Measurements from ENCODE around the gene CDH20. TPM values are rescaled to one million over a fixed set of nuclear protein-coding genes. Genes with fewer than 3 reads are reported as not detected.

The CDH20 gene
- total and polyA plus RNA-seq, 2 of the 13 experiments (the other 11 are each of a cell fraction or from before 2014, with no cell fraction given): not detected

DNA sequence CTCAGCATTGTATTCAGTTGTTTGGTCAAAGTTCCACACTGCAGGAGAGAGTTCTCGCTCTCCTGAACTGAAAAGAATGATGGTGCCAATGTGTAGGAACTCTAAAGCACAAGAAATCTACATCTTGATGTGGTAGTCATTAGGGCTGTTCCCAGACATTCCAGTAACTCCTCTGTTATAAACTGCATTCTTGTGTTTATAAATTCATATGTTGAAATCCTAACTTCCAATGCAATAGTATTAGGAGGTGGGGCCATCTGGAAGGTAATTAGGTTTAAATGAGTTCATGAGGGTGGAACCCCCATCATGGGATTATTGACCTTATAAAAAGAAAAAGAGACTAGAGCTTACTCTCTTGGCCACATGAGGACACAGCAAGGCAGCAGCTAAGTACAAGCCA lies 239.6 kb downstream of the CDH20 start:
- 0% methylated on average over 1 of the region's 1 CpG for WGBS (ENCODE audit: low lambda C conversion rate)
- TF ChIP-seq SNAPC2 (CRISPR knock-in tag; IDR thresholded peaks at IDR 0.05) (no peak), MBD4 (IDR thresholded peaks at IDR 0.05; ENCODE audit: borderline replicate concordance, low read length) (no peak), HNF4A (CRISPR knock-in tag; IDR thresholded peaks at IDR 0.05) (no peak), ZNF619 (CRISPR knock-in tag; IDR thresholded peaks at IDR 0.05) (no peak), KMT2B (CRISPR knock-in tag; IDR thresholded peaks at IDR 0.05) (no peak), SOX6 (IDR thresholded peaks at IDR 0.05) (no peak), SOX6 (CRISPR knock-in tag; IDR thresholded peaks at IDR 0.05) (no peak), FOXP1 (IDR thresholded peaks at IDR 0.05) (no peak), FOXP1 (CRISPR knock-in tag; IDR thresholded peaks at IDR 0.05) (no peak), NCOR1 (IDR thresholded peaks at IDR 0.05; ENCODE audit: borderline replicate concordance, low read length) (no peak), ZNF326 (CRISPR knock-in tag; IDR thresholded peaks at IDR 0.05; ENCODE audit: borderline replicate concordance) (no peak), ZNF441 (CRISPR knock-in tag; IDR thresholded peaks at IDR 0.05; ENCODE audit: borderline replicate concordance) (no peak), ZNF331 (CRISPR knock-in tag; IDR thresholded peaks at IDR 0.05) (no peak), TBP (CRISPR knock-in tag; IDR thresholded peaks at IDR 0.05) (no peak), NR2C2 (CRISPR knock-in tag; IDR thresholded peaks at IDR 0.05; ENCODE audit: borderline replicate concordance) (no peak), TCF12 (IDR thresholded peaks at IDR 0.05) (no peak), TCF12 (CRISPR knock-in tag; IDR thresholded peaks at IDR 0.05) (no peak)
- TF ChIP-seq, protein P1, sequence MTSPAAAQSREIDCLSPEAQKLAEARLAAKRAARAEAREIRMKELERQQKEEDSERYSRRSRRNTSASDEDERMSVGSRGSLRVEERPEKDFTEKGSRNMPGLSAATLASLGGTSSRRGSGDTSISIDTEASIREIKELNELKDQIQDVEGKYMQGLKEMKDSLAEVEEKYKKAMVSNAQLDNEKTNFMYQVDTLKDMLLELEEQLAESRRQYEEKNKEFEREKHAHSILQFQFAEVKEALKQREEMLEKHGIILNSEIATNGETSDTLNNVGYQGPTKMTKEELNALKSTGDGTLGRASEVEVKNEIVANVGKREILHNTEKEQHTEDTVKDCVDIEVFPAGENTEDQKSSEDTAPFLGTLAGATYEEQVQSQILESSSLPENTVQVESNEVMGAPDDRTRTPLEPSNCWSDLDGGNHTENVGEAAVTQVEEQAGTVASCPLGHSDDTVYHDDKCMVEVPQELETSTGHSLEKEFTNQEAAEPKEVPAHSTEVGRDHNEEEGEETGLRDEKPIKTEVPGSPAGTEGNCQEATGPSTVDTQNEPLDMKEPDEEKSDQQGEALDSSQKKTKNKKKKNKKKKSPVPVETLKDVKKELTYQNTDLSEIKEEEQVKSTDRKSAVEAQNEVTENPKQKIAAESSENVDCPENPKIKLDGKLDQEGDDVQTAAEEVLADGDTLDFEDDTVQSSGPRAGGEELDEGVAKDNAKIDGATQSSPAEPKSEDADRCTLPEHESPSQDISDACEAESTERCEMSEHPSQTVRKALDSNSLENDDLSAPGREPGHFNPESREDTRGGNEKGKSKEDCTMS (CRISPR knock-in tag; conservative IDR thresholded peaks at IDR 0.05): no peak
- TF ChIP-seq, protein P2, sequence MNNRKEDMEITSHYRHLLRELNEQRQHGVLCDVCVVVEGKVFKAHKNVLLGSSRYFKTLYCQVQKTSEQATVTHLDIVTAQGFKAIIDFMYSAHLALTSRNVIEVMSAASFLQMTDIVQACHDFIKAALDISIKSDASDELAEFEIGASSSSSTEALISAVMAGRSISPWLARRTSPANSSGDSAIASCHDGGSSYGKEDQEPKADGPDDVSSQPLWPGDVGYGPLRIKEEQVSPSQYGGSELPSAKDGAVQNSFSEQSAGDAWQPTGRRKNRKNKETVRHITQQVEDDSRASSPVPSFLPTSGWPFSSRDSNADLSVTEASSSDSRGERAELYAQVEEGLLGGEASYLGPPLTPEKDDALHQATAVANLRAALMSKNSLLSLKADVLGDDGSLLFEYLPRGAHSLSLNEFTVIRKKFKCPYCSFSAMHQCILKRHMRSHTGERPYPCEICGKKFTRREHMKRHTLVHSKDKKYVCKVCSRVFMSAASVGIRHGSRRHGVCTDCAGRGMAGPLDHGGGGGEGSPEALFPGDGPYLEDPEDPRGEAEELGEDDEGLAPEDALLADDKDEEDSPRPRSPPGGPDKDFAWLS (CRISPR knock-in tag; IDR thresholded peaks at IDR 0.05; ENCODE audit: borderline replicate concordance): no peak
- TF ChIP-seq, protein P3, sequence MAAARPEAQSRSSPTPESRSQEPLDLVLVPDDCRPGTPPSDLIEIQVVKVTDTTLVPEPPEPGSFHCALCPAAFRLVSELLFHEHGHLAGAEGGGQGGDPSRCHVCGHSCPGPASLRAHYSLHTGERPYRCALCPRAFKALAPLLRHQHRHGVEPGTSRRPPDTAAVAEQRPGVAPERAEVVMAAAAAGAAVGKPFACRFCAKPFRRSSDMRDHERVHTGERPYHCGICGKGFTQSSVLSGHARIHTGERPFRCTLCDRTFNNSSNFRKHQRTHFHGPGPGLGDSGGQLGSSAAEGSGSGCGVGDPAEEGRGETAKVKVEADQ (CRISPR knock-in tag; IDR thresholded peaks at IDR 0.05; ENCODE audit: borderline replicate concordance): no peak
- TF ChIP-seq, protein P4, sequence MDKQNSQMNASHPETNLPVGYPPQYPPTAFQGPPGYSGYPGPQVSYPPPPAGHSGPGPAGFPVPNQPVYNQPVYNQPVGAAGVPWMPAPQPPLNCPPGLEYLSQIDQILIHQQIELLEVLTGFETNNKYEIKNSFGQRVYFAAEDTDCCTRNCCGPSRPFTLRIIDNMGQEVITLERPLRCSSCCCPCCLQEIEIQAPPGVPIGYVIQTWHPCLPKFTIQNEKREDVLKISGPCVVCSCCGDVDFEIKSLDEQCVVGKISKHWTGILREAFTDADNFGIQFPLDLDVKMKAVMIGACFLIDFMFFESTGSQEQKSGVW (CRISPR knock-in tag; IDR thresholded peaks at IDR 0.05; ENCODE audit: borderline replicate concordance): no peak
- TF ChIP-seq, protein P5, sequence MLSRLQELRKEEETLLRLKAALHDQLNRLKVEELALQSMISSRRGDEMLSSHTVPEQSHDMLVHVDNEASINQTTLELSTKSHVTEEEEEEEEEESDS (CRISPR knock-in tag; IDR thresholded peaks at IDR 0.05; ENCODE audit: borderline replicate concordance): no peak
- Histone ChIP-seq H3K9ac (ENCODE audit: insufficient read depth, low read depth, low read length) (no peak overlapping the region), H3K79me2 (ENCODE audit: insufficient read depth, low read length) (no peaks in the 10 kb centered on the region), H3K9me3 (ENCODE audit: low read length) (no peaks in the 10 kb centered on the region), H3K4me1 (ENCODE audit: insufficient read depth, low read length) (no peaks in the 10 kb centered on the region), H4K20me1 (ENCODE audit: insufficient read depth, low read length) (no peaks in the 10 kb centered on the region), H2AFZ (ENCODE audit: low read length) (no peak overlapping the region), H3K4me3 (replicated peaks in 1 of 3; ENCODE audit: insufficient read depth in 1 of 3, low read depth in 2 of 3, low read length in 3 of 3) (no peak overlapping the region), H3K27ac (ENCODE audit: extremely low read length, insufficient read depth, low read length) (no peak overlapping the region), H3K4me2 (ENCODE audit: low read depth, low read length) (no peak overlapping the region), H3K27me3 (ENCODE audit: control insufficient read depth in 1 of 2, insufficient read depth in 2 of 2, low read length in 2 of 2) (no peaks in the 10 kb centered on the region), H3K36me3 (replicated peaks in 1 of 2; ENCODE audit: control insufficient read depth in 1 of 2, insufficient read depth in 2 of 2, low read length in 2 of 2) (no peaks in the 10 kb centered on the region)
- intact Hi-C loops (cut with micrococcal nuclease; ENCODE audit: unreplicated experiment) (no loop called here), in situ Hi-C loops (cut with HindIII; ENCODE audit: extremely low pct_ligation_motif_present, low pct_unique_long_range_greater_than_20kb) (no loop called here)
- FAIRE-seq (no peak), ATAC-seq (no peak), DNase-seq (ENCODE audit: low spot score) (no peak)
- ChIA-PET POLR2A (no interaction called here), CTCF (ENCODE audit: low intra/inter-chr PET ratio, low total read pairs) (no interaction called here)
- no TSS peak for BruUV-seq (replicated peaks)
